GM10266 (cell line): ENCODE results near the gene ZNF207.

ENCODE experiments used
- DNase-seq: peaks from one replicate; pipeline ENCODE4 v3.0.0; 2012; ENCODE audit errors: extremely low spot score
- TF ChIP-seq, protein P1 (sequence below): IDR thresholded peaks from 2 replicates; pipeline ENCODE4 v1.5.1; 2012; ENCODE audit warnings: mild to moderate bottlenecking, low read depth; ENCODE audit not compliant: control insufficient read depth, insufficient read depth; ENCODE audit errors: missing control alignments

ZNF207 gene

DNA sequence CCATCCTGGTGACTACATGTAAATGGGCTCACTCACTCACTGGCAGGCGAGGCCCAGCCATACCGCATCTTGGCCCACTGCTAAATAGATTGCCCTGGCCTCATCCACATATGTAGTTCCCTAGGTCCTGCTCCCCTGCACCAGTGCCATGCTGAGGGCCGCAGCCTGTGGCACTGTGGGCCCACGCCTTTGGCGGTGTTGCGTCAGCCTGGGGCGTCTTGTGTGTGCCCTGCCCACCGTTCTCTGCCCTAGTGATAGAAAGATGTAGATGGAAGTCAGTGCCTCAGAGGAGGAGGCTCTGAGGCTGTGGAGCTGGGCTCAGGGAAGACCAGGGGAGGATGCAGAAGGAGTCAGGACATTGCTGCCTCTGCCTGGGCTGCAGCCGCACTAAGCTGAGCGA lies 26.9 kb upstream of the ZNF207 start:
- TF ChIP-seq, protein P1, sequence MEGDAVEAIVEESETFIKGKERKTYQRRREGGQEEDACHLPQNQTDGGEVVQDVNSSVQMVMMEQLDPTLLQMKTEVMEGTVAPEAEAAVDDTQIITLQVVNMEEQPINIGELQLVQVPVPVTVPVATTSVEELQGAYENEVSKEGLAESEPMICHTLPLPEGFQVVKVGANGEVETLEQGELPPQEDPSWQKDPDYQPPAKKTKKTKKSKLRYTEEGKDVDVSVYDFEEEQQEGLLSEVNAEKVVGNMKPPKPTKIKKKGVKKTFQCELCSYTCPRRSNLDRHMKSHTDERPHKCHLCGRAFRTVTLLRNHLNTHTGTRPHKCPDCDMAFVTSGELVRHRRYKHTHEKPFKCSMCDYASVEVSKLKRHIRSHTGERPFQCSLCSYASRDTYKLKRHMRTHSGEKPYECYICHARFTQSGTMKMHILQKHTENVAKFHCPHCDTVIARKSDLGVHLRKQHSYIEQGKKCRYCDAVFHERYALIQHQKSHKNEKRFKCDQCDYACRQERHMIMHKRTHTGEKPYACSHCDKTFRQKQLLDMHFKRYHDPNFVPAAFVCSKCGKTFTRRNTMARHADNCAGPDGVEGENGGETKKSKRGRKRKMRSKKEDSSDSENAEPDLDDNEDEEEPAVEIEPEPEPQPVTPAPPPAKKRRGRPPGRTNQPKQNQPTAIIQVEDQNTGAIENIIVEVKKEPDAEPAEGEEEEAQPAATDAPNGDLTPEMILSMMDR, result no peak
- DNase-seq, result no peak

DNA sequence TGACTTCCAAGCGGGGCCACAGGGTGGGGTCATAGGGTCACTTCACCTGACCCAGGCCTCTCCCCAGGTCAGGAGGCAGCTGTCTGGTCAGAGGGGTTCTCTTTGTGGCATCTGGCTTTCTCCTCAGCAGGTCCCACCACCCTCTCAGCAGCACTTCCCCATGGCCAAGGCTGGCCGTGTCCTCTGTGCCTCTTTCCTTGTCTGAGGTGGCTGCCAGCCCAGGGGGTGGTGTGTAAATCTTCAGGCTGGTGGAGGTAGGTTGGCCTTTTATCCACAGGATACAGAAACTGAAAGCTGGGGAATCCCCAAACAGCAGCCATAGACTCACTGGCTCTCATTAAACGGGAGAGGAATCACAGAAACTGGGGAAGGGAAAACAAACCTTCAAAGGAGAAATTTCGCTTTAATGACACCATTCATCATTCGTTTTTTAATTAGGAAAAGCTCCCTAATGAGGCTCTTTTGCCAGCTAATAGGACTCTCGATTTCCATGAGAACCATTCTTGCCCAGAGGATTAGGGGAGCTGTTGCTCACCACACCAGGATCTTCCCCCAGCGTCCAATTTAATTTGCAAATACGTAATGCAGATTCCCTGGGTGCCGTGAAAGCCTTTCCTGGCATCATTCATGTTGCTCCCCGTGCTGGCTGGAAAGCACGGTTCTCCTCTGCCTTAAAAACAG lies 26.0 kb upstream of the ZNF207 start:
- DNase-seq, result no peak
- TF ChIP-seq, protein P1, result no peak

DNA sequence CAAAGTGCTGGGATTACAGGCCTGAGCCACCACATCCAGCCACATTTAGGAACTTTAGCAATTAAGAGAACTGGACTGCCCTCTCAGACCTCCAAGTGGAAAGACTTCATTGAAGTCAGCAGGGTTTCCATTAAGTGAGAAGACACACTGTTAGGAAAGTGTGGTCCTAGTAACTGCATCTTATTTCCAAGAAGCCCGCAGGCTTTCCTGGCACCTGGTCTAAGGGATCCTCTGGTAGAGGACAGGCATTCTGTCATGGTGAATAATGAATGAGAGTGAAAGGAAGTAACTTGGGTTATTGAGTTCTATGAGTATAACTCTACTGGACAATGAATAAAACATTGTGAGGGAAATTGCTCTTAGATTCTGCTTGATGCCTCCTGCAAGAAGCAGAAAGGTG lies 22.0 kb upstream of the ZNF207 start:
- TF ChIP-seq, protein P1, result no peak
- DNase-seq, result no peak

DNA sequence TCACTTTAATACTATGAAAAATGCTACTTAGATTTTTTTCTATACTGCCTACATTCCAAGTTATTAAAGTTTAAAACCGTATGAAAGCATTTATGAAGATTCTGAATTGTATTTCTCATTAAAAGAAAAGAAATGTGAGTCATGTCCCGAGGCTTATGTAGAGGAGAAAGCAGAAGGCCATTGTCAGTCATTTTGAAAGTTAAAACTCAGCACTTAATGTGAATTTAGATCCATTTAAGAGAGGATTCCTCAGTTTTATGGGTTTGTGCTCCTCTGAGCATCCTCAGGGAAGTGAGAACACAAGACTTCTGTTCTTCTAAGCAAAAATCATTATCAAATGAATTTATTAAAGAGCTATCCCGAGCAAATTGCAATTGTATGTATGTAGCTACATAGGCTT lies 19.8 kb upstream of the ZNF207 start:
- TF ChIP-seq, protein P1, result no peak
- no peak for DNase-seq

DNA sequence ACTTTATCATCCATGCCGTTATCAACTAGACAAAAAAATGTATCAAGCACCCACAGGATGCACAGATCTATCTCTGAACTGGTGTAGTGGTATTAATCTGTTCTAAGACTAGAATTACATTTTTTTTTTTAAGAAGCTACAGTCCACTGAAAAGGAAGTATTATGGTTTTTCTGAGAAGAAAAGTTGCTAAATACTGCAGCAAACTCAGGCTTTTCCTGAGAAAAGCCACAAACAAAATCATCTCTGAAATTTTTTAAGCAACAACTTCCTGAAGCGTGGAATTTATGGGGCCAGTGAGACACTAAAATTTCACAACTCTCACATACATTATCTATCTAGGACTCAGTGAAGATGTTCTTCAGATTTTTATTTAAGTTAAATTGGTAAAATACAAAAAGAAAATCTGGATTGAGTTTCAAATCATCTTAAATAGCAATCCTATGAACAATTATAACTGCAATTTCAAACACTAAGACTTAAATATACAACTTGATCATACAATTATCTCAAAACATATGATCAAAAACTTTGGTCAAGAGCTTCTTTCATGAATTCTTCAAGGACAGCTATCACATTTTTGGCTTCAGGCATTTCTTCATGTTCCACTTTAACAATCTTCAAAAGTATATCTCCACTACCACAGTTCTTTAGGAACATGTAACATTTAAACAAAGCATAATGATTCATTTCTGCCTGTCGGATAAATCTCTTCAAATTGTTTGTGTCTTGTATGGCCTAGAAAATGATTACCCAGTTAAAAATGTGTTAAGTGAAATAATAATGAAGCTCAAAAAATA lies 18.5 kb upstream of the ZNF207 start:
- no peak for DNase-seq

DNA sequence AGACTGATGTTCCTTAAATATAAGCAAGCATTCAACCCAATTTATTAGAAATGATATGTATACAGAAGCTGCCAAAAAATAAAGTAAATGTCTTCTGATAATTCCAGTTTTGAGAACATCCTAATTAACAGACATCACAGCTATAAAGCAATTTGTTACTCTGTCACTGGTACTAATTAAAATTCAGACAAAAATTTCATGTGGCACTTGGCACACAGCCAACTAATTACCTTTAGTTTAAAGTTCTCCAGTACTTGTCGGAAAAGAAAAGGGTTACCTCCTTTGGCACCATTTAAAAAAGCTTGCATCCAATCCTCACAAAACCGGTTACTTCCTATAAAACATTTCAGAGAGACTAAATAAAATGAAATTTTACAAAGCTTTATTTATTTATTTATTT lies 16.8 kb upstream of the ZNF207 start:
- TF ChIP-seq, protein P1, result no peak
- DNase-seq, result no peak

More for the DNA sequence above, 18.5 kb upstream of the ZNF207 start:
- TF ChIP-seq, protein P1, result no peak

DNA sequence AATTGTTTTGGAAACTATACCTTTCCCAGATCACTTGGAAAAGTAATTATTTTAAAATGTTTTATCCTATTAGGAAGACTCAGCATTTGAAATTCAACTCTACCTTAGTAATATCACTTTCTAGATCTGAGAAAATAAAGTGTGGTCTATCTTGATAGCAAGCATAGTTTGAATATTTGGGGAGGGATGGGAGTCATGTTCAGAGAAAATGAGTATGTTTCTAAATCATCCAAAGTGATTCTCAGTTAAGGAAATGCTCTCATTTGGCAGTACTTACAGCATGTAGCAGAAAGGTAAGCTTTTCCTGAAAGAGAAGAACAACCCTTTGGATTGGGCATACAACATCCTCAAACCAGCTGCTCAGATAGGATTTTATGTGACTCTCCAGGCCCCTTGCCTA lies 14.9 kb upstream of the ZNF207 start:
- DNase-seq, result no peak
- TF ChIP-seq, protein P1, result no peak
